Parathyroid adenoma (tissue), 2 donors: Measurements from ENCODE around the gene POLA2.
A peak's percentile ranks its signal among the peaks of the same experiment; 100 is the strongest.

Source experiments
- H2AFZ ChIP-seq: fragments of 300-600 bp; sonication (generic); one replicate; pipeline ENCODE4 v1.7.0; 2017; ENCODE audit warnings: antibody characterized with exemption, mild to moderate bottlenecking
- H3K27ac ChIP-seq: fragments of 300-600 bp; sonication (generic); one replicate; pipeline ENCODE4 v1.7.0; 2017
- H3K27me3 ChIP-seq: fragments of 300-600 bp; sonication (generic); one replicate; pipeline ENCODE4 v1.7.0; 2017; ENCODE audit warnings: low read length; ENCODE audit not compliant: control insufficient read depth, insufficient read depth
- H3K36me3 ChIP-seq: fragments of 300-600 bp; sonication (generic); one replicate; pipeline ENCODE4 v1.7.0; 2017; ENCODE audit warnings: low read length; ENCODE audit not compliant: control insufficient read depth, insufficient read depth
- H3K4me1 ChIP-seq: fragments of 300-600 bp; sonication (generic); one replicate; pipeline ENCODE4 v1.7.0; 2017; ENCODE audit warnings: control low read depth
- H3K4me2 ChIP-seq: fragments of 300-600 bp; sonication (generic); one replicate; pipeline ENCODE4 v1.7.0; 2017; ENCODE audit warnings: low read length
- H3K4me3 ChIP-seq: fragments of 300-600 bp; sonication (generic); one replicate; pipeline ENCODE4 v1.7.0; 2017; ENCODE audit warnings: low read depth, low read length
- H3K79me2 ChIP-seq: fragments of 300-600 bp; sonication (generic); one replicate; pipeline ENCODE4 v1.7.0; 2017; ENCODE audit warnings: control low read depth
- H3K9ac ChIP-seq: fragments of 300-600 bp; sonication (generic); one replicate; pipeline ENCODE4 v1.7.0; 2017; ENCODE audit warnings: mild to moderate bottlenecking
- H3K9me3 ChIP-seq: fragments of 300-600 bp; sonication (generic); one replicate; pipeline ENCODE4 v1.7.0; 2017; ENCODE audit warnings: low read length; ENCODE audit not compliant: control insufficient read depth
- CTCF ChIP-seq: fragments of 300-600 bp; sonication (generic); IDR thresholded peaks from one replicate; pipeline ENCODE4 v1.7.0; 2017; ENCODE audit warnings: antibody characterized with exemption, mild to moderate bottlenecking
- donor health status: primary hyperparathyroidism.

POLA2 gene

GRCh38 chr11:65310736-65311135 is 49.0 kb downstream of the POLA2 start:
- Histone ChIP-seq H3K4me2 (no peak overlapping the region), H3K4me3 (no peak overlapping the region), H3K9me3 (no peaks in the 10 kb centered on the region), H3K27ac (no peak overlapping the region), H3K36me3 (no peaks in the 10 kb centered on the region), H3K79me2 (no peaks in the 10 kb centered on the region), H3K9ac (no peak overlapping the region), H3K27me3 (no peaks in the 10 kb centered on the region), H2AFZ (no peak overlapping the region), H3K4me1 (peaks cover 5% of the 10 kb centered on the region)
- no peak for TF ChIP-seq CTCF

DNA sequence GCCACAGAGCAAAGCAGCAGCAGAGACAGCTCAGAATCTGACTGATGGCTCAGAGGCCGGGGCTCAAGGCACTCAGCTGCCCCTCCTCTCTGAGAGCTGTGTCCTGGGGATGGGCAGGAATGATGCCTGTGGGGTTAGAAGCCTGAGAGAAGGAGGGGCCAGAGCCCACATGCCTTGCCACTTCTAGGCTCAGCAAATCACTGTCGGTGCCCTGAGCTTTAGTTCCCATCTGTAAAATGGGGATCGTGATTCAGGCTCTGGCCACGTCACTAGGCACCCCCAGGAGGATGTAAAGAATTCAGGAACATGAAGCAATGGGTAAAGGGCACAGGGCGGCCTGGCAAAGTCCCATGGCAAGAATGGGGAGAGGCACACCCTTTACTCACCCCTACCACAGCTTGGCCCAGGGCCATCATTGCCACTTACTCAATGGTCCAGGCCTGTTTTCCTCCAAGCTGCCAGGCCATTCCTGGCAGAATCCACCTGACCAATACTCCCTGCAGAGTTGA is 49.5 kb downstream of the POLA2 start:
- Histone ChIP-seq H3K27ac (no peak overlapping the region), H2AFZ (no peak overlapping the region), H3K9ac (no peak overlapping the region), H3K4me3 (no peak overlapping the region), H3K4me2 (no peak overlapping the region), H3K9me3 (no peaks in the 10 kb centered on the region), H3K79me2 (no peaks in the 10 kb centered on the region), H3K36me3 (no peaks in the 10 kb centered on the region), H3K4me1 (peaks cover 5% of the 10 kb centered on the region), H3K27me3 (no peaks in the 10 kb centered on the region)
- no peak for TF ChIP-seq CTCF

GRCh38 chr11:65314501-65315203 is 52.9 kb downstream of the POLA2 start, which contains the start of gene CDC42EP2:
Gene CDC42EP2 (plus strand): TSS chr11:65314866. CDS start chr11:65320899, 6,033 bp downstream.
- peak within 1 kb of the TSS; percentile 74 for H3K4me2 ChIP-seq
- H3K9ac ChIP-seq: no peak within 1 kb of the TSS
- H3K4me1 ChIP-seq: peaks cover 5% of the 10 kb centered on the region
- H3K27ac ChIP-seq: peak within 1 kb of the TSS; percentile 79
- TF ChIP-seq CTCF: no peak
- no peaks in the 10 kb centered on the region for H3K27me3 ChIP-seq
- H2AFZ ChIP-seq: peak within 1 kb of the TSS; percentile 79
- no peaks in the 10 kb centered on the region for H3K9me3 ChIP-seq
- H3K4me3 ChIP-seq: peak within 1 kb of the TSS; percentile 73
- H3K36me3 ChIP-seq: no peaks in the 10 kb centered on the region
- no peaks in the 10 kb centered on the region for H3K79me2 ChIP-seq

GRCh38 chr11:65315204-65315865 is 53.6 kb downstream of the POLA2 start:
- peak overlapping the region; percentile 79 for H2AFZ ChIP-seq
- peak overlapping the region; percentile 73 for H3K4me3 ChIP-seq
- H3K4me1 ChIP-seq: peaks cover 1% of the 10 kb centered on the region
- peak overlapping the region; percentile 79 for H3K27ac ChIP-seq
- no peaks in the 10 kb centered on the region for H3K36me3 ChIP-seq
- no peaks in the 10 kb centered on the region for H3K79me2 ChIP-seq
- H3K9ac ChIP-seq: no peak overlapping the region
- TF ChIP-seq CTCF: peak; percentile 88
- H3K4me2 ChIP-seq: peak overlapping the region; percentile 74
- no peaks in the 10 kb centered on the region for H3K27me3 ChIP-seq
- H3K9me3 ChIP-seq: no peaks in the 10 kb centered on the region
